ENCODE results near the gene STAT3.

STAT3 gene

DNA sequence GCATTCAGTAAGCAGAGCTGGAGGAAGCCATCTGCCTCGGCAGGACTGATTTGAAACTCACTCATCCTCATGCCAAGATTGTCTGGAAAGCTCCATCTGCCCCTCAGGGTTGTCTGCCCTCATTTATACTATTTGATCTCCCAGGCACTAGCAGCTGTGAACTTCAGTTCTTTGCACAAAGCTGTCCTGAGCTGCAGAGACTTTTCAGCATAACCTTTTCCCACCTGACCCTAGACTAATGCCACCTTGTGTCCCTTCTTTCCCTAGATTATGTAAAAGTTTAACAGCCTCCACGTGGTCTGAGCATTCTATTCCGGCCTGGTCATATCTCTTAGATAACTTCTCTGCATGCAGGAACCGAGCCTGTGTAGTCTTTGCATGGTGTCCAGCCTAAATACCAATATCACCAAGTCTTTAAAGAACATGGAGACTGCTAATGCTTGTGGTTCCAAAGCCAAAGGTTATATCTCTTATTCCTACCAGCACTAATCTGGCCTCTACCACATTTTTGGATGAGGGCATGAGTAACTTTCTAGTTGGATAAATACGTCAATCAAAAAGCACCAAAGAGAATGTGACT lies 70.9 kb downstream of the STAT3 start:
- Histone ChIP-seq H3K9me3 (ENCODE audit: control insufficient read depth, low read length) (no peaks in the 10 kb centered on the region), H3K27ac (ENCODE audit: low read length, poor library complexity, severe bottlenecking) (no peak overlapping the region), H3K79me1 (replicated peaks; ENCODE audit: low read length, poor library complexity, severe bottlenecking) (peaks cover 29% of the 10 kb centered on the region), H2BK120ac (ENCODE audit: low read depth, low read length) (no peak overlapping the region), H3K18ac (ENCODE audit: low read depth in 1 of 2, low read length in 2 of 2) (no peak overlapping the region), H4K91ac (ENCODE audit: low read length) (no peak overlapping the region), H3K23ac (ENCODE audit: low read length in 2 of 2) (no peak overlapping the region), H3K27me3 (ENCODE audit: control insufficient read depth in 1 of 2, insufficient read depth in 1 of 2, low read length in 2 of 2) (no peaks in the 10 kb centered on the region), H3K4ac (ENCODE audit: low read depth in 1 of 2, low read length in 2 of 2) (no peak overlapping the region), H3K14ac (ENCODE audit: low read length in 2 of 2) (no peak overlapping the region), H3K4me1 (ENCODE audit: control insufficient read depth, insufficient read depth, low read depth, low read length) (peaks cover 11% of the 10 kb centered on the region), H2BK5ac (ENCODE audit: low read depth, low read length, poor library complexity, severe bottlenecking) (no peak overlapping the region), H3K4me2 (ENCODE audit: low read length, poor library complexity, severe bottlenecking) (no peak overlapping the region), H2BK12ac (ENCODE audit: low read length in 2 of 2) (no peak overlapping the region), H3K9ac (ENCODE audit: low read length) (no peak overlapping the region), H3K4me3 (ENCODE audit: insufficient read depth in 1 of 2, low read depth in 1 of 2, low read length in 2 of 2) (no peak overlapping the region), H3K36me3 (ENCODE audit: control insufficient read depth in 1 of 2, insufficient read depth in 2 of 2, low read depth in 1 of 2, low read length in 2 of 2) (peaks cover 65 to 87% of the 10 kb centered on the region in 2 experiments), H2AK5ac (ENCODE audit: low read length, severe bottlenecking) (no peak overlapping the region), H2BK15ac (ENCODE audit: low read depth, poor library complexity, severe bottlenecking) (no peak overlapping the region), H2AFZ (ENCODE audit: low read depth, low read length) (no peak overlapping the region), H4K8ac (ENCODE audit: low read length) (no peak overlapping the region)
- 90% methylated on average over 5 of the region's 5 CpGs for WGBS
- no peak for DNase-seq

DNA sequence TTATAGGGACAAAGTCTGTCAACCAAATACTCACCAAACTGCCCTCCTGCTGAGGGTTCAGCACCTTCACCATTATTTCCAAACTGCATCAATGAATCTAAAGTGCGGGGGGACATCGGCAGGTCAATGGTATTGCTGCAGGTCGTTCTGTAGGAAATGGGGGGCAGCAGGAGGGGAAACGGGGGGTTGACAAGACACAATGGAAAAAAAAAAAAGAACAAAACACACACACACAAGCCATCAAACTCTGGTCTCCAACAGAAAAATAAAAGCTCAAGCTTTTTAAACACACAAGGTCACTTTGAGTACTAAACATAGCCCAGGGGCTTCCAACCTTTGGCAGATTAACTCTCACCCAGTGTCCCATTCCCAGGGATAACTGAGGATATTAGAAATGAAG lies 71.5 kb downstream of the STAT3 start:
- Histone ChIP-seq H3K9ac (ENCODE audit: low read length) (no peak overlapping the region), H2BK5ac (ENCODE audit: low read depth, low read length, poor library complexity, severe bottlenecking) (no peak overlapping the region), H3K79me1 (replicated peaks; ENCODE audit: low read length, poor library complexity, severe bottlenecking) (peaks cover 23% of the 10 kb centered on the region), H2AK5ac (ENCODE audit: low read length, severe bottlenecking) (no peak overlapping the region), H3K27me3 (ENCODE audit: control insufficient read depth in 1 of 2, insufficient read depth in 1 of 2, low read length in 2 of 2) (no peaks in the 10 kb centered on the region), H2AFZ (ENCODE audit: low read depth, low read length) (no peak overlapping the region), H3K4ac (ENCODE audit: low read depth in 1 of 2, low read length in 2 of 2) (no peak overlapping the region), H3K14ac (ENCODE audit: low read length in 2 of 2) (no peak overlapping the region), H3K4me3 (ENCODE audit: insufficient read depth in 1 of 2, low read depth in 1 of 2, low read length in 2 of 2) (no peak overlapping the region), H3K18ac (ENCODE audit: low read depth in 1 of 2, low read length in 2 of 2) (no peak overlapping the region), H3K27ac (ENCODE audit: low read length, poor library complexity, severe bottlenecking) (no peak overlapping the region), H4K8ac (ENCODE audit: low read length) (no peak overlapping the region), H3K4me2 (ENCODE audit: low read length, poor library complexity, severe bottlenecking) (no peak overlapping the region), H3K9me3 (ENCODE audit: control insufficient read depth, low read length) (no peaks in the 10 kb centered on the region), H3K36me3 (ENCODE audit: control insufficient read depth in 1 of 2, insufficient read depth in 2 of 2, low read depth in 1 of 2, low read length in 2 of 2) (peaks cover 61 to 81% of the 10 kb centered on the region in 2 experiments), H2BK12ac (ENCODE audit: low read length in 2 of 2) (no peak overlapping the region), H4K91ac (ENCODE audit: low read length) (no peak overlapping the region), H3K4me1 (ENCODE audit: control insufficient read depth, insufficient read depth, low read depth, low read length) (peaks cover 17% of the 10 kb centered on the region), H2BK120ac (ENCODE audit: low read depth, low read length) (no peak overlapping the region), H3K23ac (ENCODE audit: low read length in 2 of 2) (no peak overlapping the region), H2BK15ac (ENCODE audit: low read depth, poor library complexity, severe bottlenecking) (no peak overlapping the region)
- no peak for DNase-seq
- WGBS: 100% methylated on average over 2 of the region's 4 CpGs

- Histone ChIP-seq H3K4me2 (ENCODE audit: low read length, poor library complexity, severe bottlenecking) (no peak overlapping the region), H3K14ac (ENCODE audit: low read length in 2 of 2) (no peak overlapping the region), H3K79me1 (replicated peaks; ENCODE audit: low read length, poor library complexity, severe bottlenecking) (peaks cover 18% of the 10 kb centered on the region), H2BK12ac (ENCODE audit: low read length in 2 of 2) (no peak overlapping the region), H3K27ac (ENCODE audit: low read length, poor library complexity, severe bottlenecking) (no peak overlapping the region), H2AK5ac (ENCODE audit: low read length, severe bottlenecking) (no peak overlapping the region), H3K18ac (ENCODE audit: low read depth in 1 of 2, low read length in 2 of 2) (no peak overlapping the region), H3K23ac (ENCODE audit: low read length in 2 of 2) (no peak overlapping the region), H3K4me3 (ENCODE audit: insufficient read depth in 1 of 2, low read depth in 1 of 2, low read length in 2 of 2) (no peak overlapping the region), H3K9me3 (ENCODE audit: control insufficient read depth, low read length) (no peaks in the 10 kb centered on the region), H2BK5ac (ENCODE audit: low read depth, low read length, poor library complexity, severe bottlenecking) (no peak overlapping the region), H3K27me3 (ENCODE audit: control insufficient read depth in 1 of 2, insufficient read depth in 1 of 2, low read length in 2 of 2) (no peaks in the 10 kb centered on the region), H3K4ac (ENCODE audit: low read depth in 1 of 2, low read length in 2 of 2) (no peak overlapping the region), H2AFZ (ENCODE audit: low read depth, low read length) (no peak overlapping the region), H2BK15ac (ENCODE audit: low read depth, poor library complexity, severe bottlenecking) (no peak overlapping the region), H4K8ac (ENCODE audit: low read length) (no peak overlapping the region), H3K9ac (ENCODE audit: low read length) (no peak overlapping the region), H3K36me3 (ENCODE audit: control insufficient read depth in 1 of 2, insufficient read depth in 2 of 2, low read depth in 1 of 2, low read length in 2 of 2) (peaks cover 62 to 77% of the 10 kb centered on the region in 2 experiments), H4K91ac (ENCODE audit: low read length) (no peak overlapping the region), H3K4me1 (ENCODE audit: control insufficient read depth, insufficient read depth, low read depth, low read length) (peaks cover 21% of the 10 kb centered on the region), H2BK120ac (ENCODE audit: low read depth, low read length) (no peak overlapping the region)
- 94% methylated on average over 10 of the region's 10 CpGs for WGBS
- no peak for DNase-seq
These were observed 72.7 kb downstream of the STAT3 start for GRCh38 chr17:42315402-42316156.

- Histone ChIP-seq H3K79me1 (replicated peaks; ENCODE audit: low read length, poor library complexity, severe bottlenecking) (peaks cover 14% of the 10 kb centered on the region), H4K8ac (ENCODE audit: low read length) (no peak overlapping the region), H4K91ac (ENCODE audit: low read length) (no peak overlapping the region), H3K4me1 (ENCODE audit: control insufficient read depth, insufficient read depth, low read depth, low read length) (peaks cover 15% of the 10 kb centered on the region), H3K9ac (ENCODE audit: low read length) (no peak overlapping the region), H3K23ac (ENCODE audit: low read length in 2 of 2) (no peak overlapping the region), H3K18ac (ENCODE audit: low read depth in 1 of 2, low read length in 2 of 2) (no peak overlapping the region), H2BK120ac (ENCODE audit: low read depth, low read length) (no peak overlapping the region), H3K9me3 (ENCODE audit: control insufficient read depth, low read length) (no peaks in the 10 kb centered on the region), H3K4me3 (ENCODE audit: insufficient read depth in 1 of 2, low read depth in 1 of 2, low read length in 2 of 2) (no peak overlapping the region), H2BK15ac (ENCODE audit: low read depth, poor library complexity, severe bottlenecking) (no peak overlapping the region), H2AFZ (ENCODE audit: low read depth, low read length) (no peak overlapping the region), H3K36me3 (ENCODE audit: control insufficient read depth in 1 of 2, insufficient read depth in 2 of 2, low read depth in 1 of 2, low read length in 2 of 2) (peaks cover 62 to 78% of the 10 kb centered on the region in 2 experiments), H3K27ac (ENCODE audit: low read length, poor library complexity, severe bottlenecking) (no peak overlapping the region), H3K14ac (ENCODE audit: low read length in 2 of 2) (no peak overlapping the region), H3K4me2 (ENCODE audit: low read length, poor library complexity, severe bottlenecking) (no peak overlapping the region), H2BK12ac (ENCODE audit: low read length in 2 of 2) (no peak overlapping the region), H3K27me3 (ENCODE audit: control insufficient read depth in 1 of 2, insufficient read depth in 1 of 2, low read length in 2 of 2) (no peaks in the 10 kb centered on the region), H3K4ac (ENCODE audit: low read depth in 1 of 2, low read length in 2 of 2) (no peak overlapping the region), H2BK5ac (ENCODE audit: low read depth, low read length, poor library complexity, severe bottlenecking) (no peak overlapping the region), H2AK5ac (ENCODE audit: low read length, severe bottlenecking) (no peak overlapping the region)
- no peak for DNase-seq
- 89% methylated on average over 12 of the region's 14 CpGs for WGBS
These were observed 74.3 kb downstream of the STAT3 start for GRCh38 chr17:42313773-42314566.
